NB4 (cell line): ENCODE measurements around the gene COL4A1.

Source experiments
- MYC ChIP-seq: IDR thresholded peaks from 2 replicates; pipeline ENCODE4 v1.6.1; 2011; ENCODE audit warnings: low read depth, low read length
- POLR2A ChIP-seq: IDR thresholded peaks from 2 replicates; pipeline ENCODE4 v1.6.1; 2011; ENCODE audit warnings: mild to moderate bottlenecking; ENCODE audit not compliant: insufficient read length; ENCODE audit errors: extremely low read depth
- TF ChIP-seq, protein P1 (sequence below): IDR thresholded peaks from one replicate; pipeline ENCODE4 v1.5.1; 2012; ENCODE audit warnings: low read depth, low read length

- TF ChIP-seq, protein P1, sequence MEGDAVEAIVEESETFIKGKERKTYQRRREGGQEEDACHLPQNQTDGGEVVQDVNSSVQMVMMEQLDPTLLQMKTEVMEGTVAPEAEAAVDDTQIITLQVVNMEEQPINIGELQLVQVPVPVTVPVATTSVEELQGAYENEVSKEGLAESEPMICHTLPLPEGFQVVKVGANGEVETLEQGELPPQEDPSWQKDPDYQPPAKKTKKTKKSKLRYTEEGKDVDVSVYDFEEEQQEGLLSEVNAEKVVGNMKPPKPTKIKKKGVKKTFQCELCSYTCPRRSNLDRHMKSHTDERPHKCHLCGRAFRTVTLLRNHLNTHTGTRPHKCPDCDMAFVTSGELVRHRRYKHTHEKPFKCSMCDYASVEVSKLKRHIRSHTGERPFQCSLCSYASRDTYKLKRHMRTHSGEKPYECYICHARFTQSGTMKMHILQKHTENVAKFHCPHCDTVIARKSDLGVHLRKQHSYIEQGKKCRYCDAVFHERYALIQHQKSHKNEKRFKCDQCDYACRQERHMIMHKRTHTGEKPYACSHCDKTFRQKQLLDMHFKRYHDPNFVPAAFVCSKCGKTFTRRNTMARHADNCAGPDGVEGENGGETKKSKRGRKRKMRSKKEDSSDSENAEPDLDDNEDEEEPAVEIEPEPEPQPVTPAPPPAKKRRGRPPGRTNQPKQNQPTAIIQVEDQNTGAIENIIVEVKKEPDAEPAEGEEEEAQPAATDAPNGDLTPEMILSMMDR = no peak
- TF ChIP-seq POLR2A (no peak), MYC (no peak)
These were observed 166.9 kb downstream of the COL4A1 start for GRCh38 chr13:110140099-110140498.
